Middle frontal gyrus (tissue), 1 donor: ENCODE results near the gene RBM24.
"Not testable (repeated sequence)": the region's sequence is repeated elsewhere in the genome, so short reads cannot be mapped to it uniquely, and the experiment has no call there.

ENCODE experiments used
- DNase-seq: peaks from one replicate; pipeline ENCODE4 v3.0.0-alpha.2; 2015; ENCODE audit warnings: low spot score; ENCODE audit errors: extremely low spot score

RBM24 gene

GRCh38 chr6:17289630-17290061 is 8.5 kb downstream of the RBM24 start:
- DNase-seq = no peak

GRCh38 chr6:17291778-17292177 is 10.6 kb downstream of the RBM24 start:
- no peak for DNase-seq

- no peak for DNase-seq
Observed at GRCh38 chr6:17292600-17293133, 11.5 kb downstream of the RBM24 start.

GRCh38 chr6:17293395-17293794 is 12.2 kb downstream of the RBM24 start:
- no peak for DNase-seq

- DNase-seq = no peak
Observed at GRCh38 chr6:17297271-17298080, 16.3 kb downstream of the RBM24 start.

- DNase-seq = no peak
Observed at GRCh38 chr6:17298257-17298656, 17.1 kb downstream of the RBM24 start.

GRCh38 chr6:17299222-17299621 is 18.1 kb downstream of the RBM24 start:
- DNase-seq = no peak

- no peak for DNase-seq
Observed at GRCh38 chr6:17299750-17300149, 18.6 kb downstream of the RBM24 start.

GRCh38 chr6:17300637-17301036 is 19.5 kb downstream of the RBM24 start:
- no peak for DNase-seq

- DNase-seq = no peak
Observed at GRCh38 chr6:17303444-17303843, 22.3 kb downstream of the RBM24 start.

- DNase-seq = no peak
Observed at GRCh38 chr6:17305219-17306001, 24.2 kb downstream of the RBM24 start.

- no peak for DNase-seq
Observed at GRCh38 chr6:17311595-17312311, 30.6 kb downstream of the RBM24 start.

GRCh38 chr6:17313238-17313637 is 32.1 kb downstream of the RBM24 start:
- DNase-seq = not testable (repeated sequence)

GRCh38 chr6:17313971-17314370 is 32.8 kb downstream of the RBM24 start:
- DNase-seq = no peak

GRCh38 chr6:17315262-17315661 is 34.1 kb downstream of the RBM24 start:
- no peak for DNase-seq

GRCh38 chr6:17318435-17319165 is 37.4 kb downstream of the RBM24 start:
- DNase-seq = no peak

- DNase-seq = not testable (repeated sequence)
Observed at GRCh38 chr6:17320266-17320665, 39.1 kb downstream of the RBM24 start.

GRCh38 chr6:17331238-17331637 is 50.1 kb downstream of the RBM24 start:
- no peak for DNase-seq

GRCh38 chr6:17334265-17334664 is 53.1 kb downstream of the RBM24 start:
- no peak for DNase-seq

- no peak for DNase-seq
Observed at GRCh38 chr6:17336425-17336824, 55.3 kb downstream of the RBM24 start.

- DNase-seq = no peak
Observed at GRCh38 chr6:17339308-17339670, 58.1 kb downstream of the RBM24 start.
